Loucy (cell line): ENCODE results near the gene TFCP2L1.
"Not testable (repeated sequence)": the region's sequence is repeated elsewhere in the genome, so short reads cannot be mapped to it uniquely, and the experiment has no call there.

ENCODE experiments used
- H2AFZ ChIP-seq: fragments of 200-600 bp; sonication (generic); 2 replicates; pipeline ENCODE4 v1.6.0; 2016; ENCODE audit warnings: antibody characterized with exemption, mild to moderate bottlenecking, low read length, moderate library complexity
- H3F3A ChIP-seq: fragments of 200-600 bp; 2 replicates; pipeline ENCODE4 v1.6.0; 2016; ENCODE audit warnings: antibody characterized with exemption, low read depth, mild to moderate bottlenecking
- H3K27me3 ChIP-seq: fragments of 200-600 bp; sonication (generic); 2 replicates; pipeline ENCODE4 v1.6.1; 2014; ENCODE audit warnings: low read length, mild to moderate bottlenecking; ENCODE audit not compliant: insufficient read depth, poor library complexity, severe bottlenecking
- H3K36me3 ChIP-seq: fragments of 200-600 bp; sonication (generic); 2 replicates; pipeline ENCODE4 v1.6.1; 2016; ENCODE audit warnings: low read length; ENCODE audit not compliant: insufficient read depth
- H3K4me1 ChIP-seq: fragments of 200-600 bp; sonication (generic); 2 replicates; pipeline ENCODE4 v1.5.1; 2014; ENCODE audit warnings: low read length, mild to moderate bottlenecking; ENCODE audit not compliant: insufficient read depth, poor library complexity, severe bottlenecking
- H3K4me2 ChIP-seq: fragments of 200-600 bp; sonication (generic); 2 replicates; pipeline ENCODE4 v1.6.0; 2014; ENCODE audit warnings: antibody characterized with exemption, low read length, low read depth, mild to moderate bottlenecking; ENCODE audit not compliant: poor library complexity, severe bottlenecking
- H3K4me3 ChIP-seq: fragments of 200-600 bp; sonication (generic); 2 replicates; pipeline ENCODE4 v1.5.1; 2014; ENCODE audit warnings: low read length, mild to moderate bottlenecking, mixed read lengths; ENCODE audit not compliant: poor library complexity, severe bottlenecking
- H3K79me2 ChIP-seq: fragments of 200-600 bp; sonication (generic); 2 replicates; pipeline ENCODE4 v1.6.1; 2014; ENCODE audit warnings: low read length; ENCODE audit not compliant: insufficient read depth
- H3K9ac ChIP-seq: fragments of 200-600 bp; sonication (generic); 2 replicates; pipeline ENCODE4 v1.6.0; 2014; ENCODE audit warnings: mild to moderate bottlenecking, low read depth, low read length, moderate library complexity; ENCODE audit not compliant: poor library complexity, severe bottlenecking
- H3K9me2 ChIP-seq: fragments of 200-600 bp; sonication (generic); replicated peaks from 2 replicates; pipeline ENCODE4 v1.6.1; 2016; ENCODE audit warnings: low read depth, low read length, mixed read lengths
- H3K9me3 ChIP-seq: fragments of 200-600 bp; sonication (generic); 2 replicates; pipeline ENCODE4 v1.6.1; 2014; ENCODE audit warnings: mild to moderate bottlenecking, antibody characterized with exemption, low read length, low read depth; ENCODE audit not compliant: insufficient read depth
- H4K20me1 ChIP-seq: fragments of 200-600 bp; sonication (generic); 2 replicates; pipeline ENCODE4 v1.6.0; 2014; ENCODE audit warnings: antibody characterized with exemption, low read length, mild to moderate bottlenecking; ENCODE audit not compliant: insufficient read depth, poor library complexity, severe bottlenecking
- CTCF ChIP-seq: fragments of 200-600 bp; sonication (generic); conservative IDR thresholded peaks from 2 replicates; pipeline ENCODE4 v1.5.1; 2014; ENCODE audit warnings: mild to moderate bottlenecking, antibody characterized with exemption, low read length
- EZH2phosphoT487 ChIP-seq: fragments of 200-600 bp; IDR thresholded peaks from 2 replicates; pipeline ENCODE4 v1.6.1; 2018; ENCODE audit warnings: antibody characterized with exemption, mild to moderate bottlenecking, moderate library complexity, borderline replicate concordance

The TFCP2L1 gene

DNA sequence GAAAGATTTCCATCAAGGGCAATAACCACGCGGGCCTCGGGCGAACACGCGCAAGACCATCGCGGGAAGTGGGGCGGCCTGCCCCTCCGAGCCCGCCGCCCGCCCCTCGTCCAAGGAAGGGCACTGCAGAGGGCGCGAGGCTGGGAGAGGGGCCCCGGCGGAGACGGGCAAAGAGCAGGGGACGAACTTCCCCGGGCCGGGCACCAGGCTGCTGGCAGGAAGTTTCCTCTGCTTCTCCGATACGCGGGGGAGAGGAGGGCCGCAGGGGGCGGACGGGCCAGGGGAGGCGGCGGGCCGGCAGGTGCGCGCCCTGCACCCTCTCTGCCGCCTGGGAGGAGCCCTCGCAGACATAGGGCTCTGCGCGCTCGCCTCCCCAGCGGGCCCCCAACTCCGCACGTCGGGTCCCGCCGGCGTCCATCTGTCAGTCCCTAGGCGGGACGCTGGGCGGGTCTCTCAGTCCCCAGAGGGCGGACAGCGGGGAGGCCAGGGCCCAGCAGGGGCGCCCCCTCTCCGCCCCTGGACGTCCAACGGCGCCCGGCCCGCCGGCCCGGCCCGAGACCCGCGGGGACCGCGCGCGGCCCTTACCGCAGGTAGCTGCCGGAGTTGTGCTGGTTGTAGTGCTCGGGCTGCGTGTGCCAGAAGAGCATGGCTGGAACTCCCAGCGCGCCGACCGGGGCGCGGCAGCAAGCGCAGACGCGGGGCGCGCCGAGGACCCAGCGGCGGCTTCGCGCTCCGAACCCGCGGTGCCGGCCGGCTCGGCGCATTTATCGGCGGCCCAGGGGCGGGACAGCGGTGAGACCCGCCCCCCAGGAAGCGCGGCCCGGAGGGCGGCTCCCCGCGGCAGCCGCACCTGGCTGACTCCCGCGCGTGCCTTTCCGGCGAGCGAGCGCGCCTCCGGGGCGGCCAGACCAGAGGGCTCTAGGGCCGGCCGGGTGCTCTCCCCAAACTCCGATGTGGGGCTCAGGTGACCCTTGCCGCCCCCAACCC lies at the start of gene TFCP2L1:
TFCP2L1 (minus strand) TSS at position 740 of the 987 bp plus-strand sequence; CDS start at position 647, 93 bp downstream.
- no peak within 1 kb of the TSS for H3K4me2 ChIP-seq
- no peaks in the 10 kb centered on the region for H3K4me1 ChIP-seq
- no peaks in the 10 kb centered on the region for H4K20me1 ChIP-seq
- H3K27me3 ChIP-seq, result no peaks in the 10 kb centered on the region
- H3K36me3 ChIP-seq, result no peaks in the 10 kb centered on the region
- H3K9ac ChIP-seq, result no peak within 1 kb of the TSS
- H3F3A ChIP-seq, result no peaks in the 10 kb centered on the region
- TF ChIP-seq EZH2phosphoT487 (no peak), CTCF (no peak)
- H3K9me3 ChIP-seq, result no peaks in the 10 kb centered on the region
- H3K4me3 ChIP-seq, result no peak within 1 kb of the TSS
- no peak within 1 kb of the TSS for H2AFZ ChIP-seq
- H3K79me2 ChIP-seq, result no peaks in the 10 kb centered on the region
- no peaks in the 10 kb centered on the region for H3K9me2 ChIP-seq

DNA sequence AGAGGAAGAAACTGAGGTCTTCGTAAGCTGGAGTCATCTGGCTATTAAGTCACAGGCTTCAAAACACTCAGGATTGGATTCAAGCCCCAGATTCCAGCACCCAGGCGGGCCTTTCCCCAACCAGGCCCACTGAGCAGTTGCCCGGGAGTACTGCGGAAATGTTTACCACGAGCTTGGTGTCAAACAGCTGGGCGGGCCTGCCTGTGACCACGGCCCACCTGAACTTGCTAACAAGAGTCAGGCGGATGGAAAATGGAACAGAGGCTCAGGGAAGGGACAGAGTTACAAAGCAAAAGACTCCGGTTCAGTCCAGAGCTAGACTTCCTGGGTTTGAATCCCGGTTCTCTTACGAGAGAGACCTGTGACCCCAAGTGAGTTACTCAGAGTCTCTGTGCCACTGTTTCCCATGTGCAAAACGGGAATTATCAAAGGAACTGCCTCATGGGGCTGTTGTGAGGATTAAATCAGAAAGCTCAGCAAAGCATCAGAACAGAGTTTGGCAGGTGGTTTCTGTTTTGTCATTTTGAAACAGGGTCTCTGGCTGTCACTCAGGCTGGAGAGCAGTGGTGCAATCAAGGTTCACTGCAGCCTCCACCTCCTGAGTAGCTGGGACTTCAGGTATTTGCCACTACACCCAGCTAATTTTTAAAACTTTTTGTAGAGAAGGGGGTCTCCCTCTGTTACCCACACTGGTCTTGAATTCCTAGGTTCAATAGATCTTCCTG lies 49.0 kb upstream of the TFCP2L1 start:
- no peaks in the 10 kb centered on the region for H3K9me3 ChIP-seq
- H3K36me3 ChIP-seq, result peaks cover 2% of the 10 kb centered on the region; the same call in 1 of the 2 replicates

GRCh38 chr2:121333231-121333630 lies 48.2 kb upstream of the TFCP2L1 start:
- no peaks in the 10 kb centered on the region for H3K4me1 ChIP-seq

More for the DNA sequence above, 49.0 kb upstream of the TFCP2L1 start:
- Histone ChIP-seq H2AFZ (no peak overlapping the region), H3K9me2 (no peaks in the 10 kb centered on the region), H4K20me1 (no peaks in the 10 kb centered on the region), H3K27me3 (no peaks in the 10 kb centered on the region), H3K4me3 (no peak overlapping the region), H3K4me2 (no peak overlapping the region), H3K4me1 (no peaks in the 10 kb centered on the region), H3F3A (no peaks in the 10 kb centered on the region), H3K9ac (no peak overlapping the region), H3K79me2 (no peaks in the 10 kb centered on the region)
- TF ChIP-seq CTCF, result no peak
- no peak for TF ChIP-seq EZH2phosphoT487

DNA sequence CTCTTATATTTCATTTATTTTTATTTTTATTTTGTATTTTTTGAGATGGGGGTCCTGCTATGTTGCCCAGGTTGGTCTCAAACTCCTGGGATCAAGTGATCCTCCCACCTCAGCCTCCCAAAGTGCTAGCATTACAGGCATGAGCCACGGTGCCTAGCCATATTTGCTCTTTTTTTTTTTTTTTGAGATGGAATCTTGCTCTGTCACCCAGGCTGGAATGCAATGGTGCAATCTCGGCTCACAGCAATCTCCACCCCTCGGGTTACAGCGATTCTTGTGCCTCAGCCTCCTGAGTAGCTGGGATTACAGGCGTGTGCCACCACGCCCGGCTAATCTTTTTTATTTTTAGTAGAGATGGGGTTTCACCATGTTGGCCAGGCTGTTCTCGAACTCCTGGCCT lies 46.3 kb upstream of the TFCP2L1 start:
- not testable (repeated sequence) for H3K4me1 ChIP-seq, H3K4me2 ChIP-seq, H3K27me3 ChIP-seq, H3F3A ChIP-seq, H4K20me1 ChIP-seq, H3K36me3 ChIP-seq, H3K9me3 ChIP-seq, H3K79me2 ChIP-seq, H3K9ac ChIP-seq, H3K4me3 ChIP-seq, H2AFZ ChIP-seq, H3K9me2 ChIP-seq

More at GRCh38 chr2:121333231-121333630, 48.2 kb upstream of the TFCP2L1 start:
- no peaks in the 10 kb centered on the region for H4K20me1 ChIP-seq
- H3K79me2 ChIP-seq, result no peaks in the 10 kb centered on the region
- no peaks in the 10 kb centered on the region for H3K9me2 ChIP-seq
- H3K9ac ChIP-seq, result no peak overlapping the region
- no peaks in the 10 kb centered on the region for H3K27me3 ChIP-seq
- H3K4me3 ChIP-seq, result no peak overlapping the region
- H2AFZ ChIP-seq, result no peak overlapping the region
- no peaks in the 10 kb centered on the region for H3K9me3 ChIP-seq
- no peaks in the 10 kb centered on the region for H3K36me3 ChIP-seq
- no peak overlapping the region for H3K4me2 ChIP-seq
- no peaks in the 10 kb centered on the region for H3F3A ChIP-seq
- TF ChIP-seq CTCF, result no peak
- TF ChIP-seq EZH2phosphoT487, result no peak
